ENCODE measurements around the gene STAU1. TPM values are rescaled to one million over a fixed set of nuclear protein-coding genes. Genes with fewer than 3 reads are reported as not detected.
"Not testable (repeated sequence)": the region's sequence is repeated elsewhere in the genome, so short reads cannot be mapped to it uniquely, and the experiment has no call there.

Gene STAU1
- total RNA-seq, 2 donors from 2014 or later = 90.2 to 95.5 TPM

GRCh38 chr20:49171909-49172308, 16.2 kb downstream of the STAU1 start:
- Histone ChIP-seq H3K27me3 (ENCODE audit: control insufficient read depth, insufficient read depth, low read length, poor library complexity, severe bottlenecking) (no peaks in the 10 kb centered on the region), H3K9me3 (ENCODE audit: control insufficient read depth, low read length) (no peaks in the 10 kb centered on the region), H3K27ac (ENCODE audit: low read depth, low read length) (no peak overlapping the region), H3K9ac (ENCODE audit: extremely low read depth, low read length, poor library complexity, severe bottlenecking) (no peak overlapping the region), H3K4me3 (ENCODE audit: low read length) (no peak overlapping the region), H3K36me3 (ENCODE audit: control insufficient read depth, insufficient read depth, low read length) (peaks cover 37% of the 10 kb centered on the region), H3K4me1 (ENCODE audit: control insufficient read depth, insufficient read depth, low read length) (no peaks in the 10 kb centered on the region)
- Mint-ChIP-seq H3K27ac (no peak overlapping the region), H3K36me3 (ENCODE audit: low read depth) (peaks cover 35% of the 10 kb centered on the region), H3K4me3 (no peak overlapping the region), H3K27me3 (ENCODE audit: insufficient read depth) (no peaks in the 10 kb centered on the region), H3K4me1 (no peaks in the 10 kb centered on the region), H3K9me3 (no peaks in the 10 kb centered on the region)
- TF ChIP-seq CTCF (conservative IDR thresholded peaks at IDR 0.05) = no peak
- DNase-seq = no peak

GRCh38 chr20:49170714-49171113, 17.4 kb downstream of the STAU1 start:
- Histone ChIP-seq H3K36me3 (ENCODE audit: control insufficient read depth, insufficient read depth, low read length) (peaks cover 44% of the 10 kb centered on the region), H3K27me3 (ENCODE audit: control insufficient read depth, insufficient read depth, low read length, poor library complexity, severe bottlenecking) (no peaks in the 10 kb centered on the region), H3K4me1 (ENCODE audit: control insufficient read depth, insufficient read depth, low read length) (no peaks in the 10 kb centered on the region), H3K9me3 (ENCODE audit: control insufficient read depth, low read length) (no peaks in the 10 kb centered on the region), H3K9ac (ENCODE audit: extremely low read depth, low read length, poor library complexity, severe bottlenecking) (no peak overlapping the region), H3K27ac (ENCODE audit: low read depth, low read length) (no peak overlapping the region), H3K4me3 (ENCODE audit: low read length) (no peak overlapping the region)
- no peak overlapping the region for H3K4me3 Mint-ChIP-seq
- TF ChIP-seq CTCF (conservative IDR thresholded peaks at IDR 0.05) = no peak
- no peaks in the 10 kb centered on the region for H3K27me3 Mint-ChIP-seq (ENCODE audit: insufficient read depth)
- no peak overlapping the region for H3K27ac Mint-ChIP-seq
- WGBS, 2 experiments (ENCODE audit: insufficient coverage in 1 of 2, insufficient read length in 1 of 2) = 91 to 100% methylated on average over 1 to 2 of the region's 2 CpGs
- H3K4me1 Mint-ChIP-seq = no peaks in the 10 kb centered on the region
- H3K36me3 Mint-ChIP-seq (ENCODE audit: low read depth) = peaks cover 31% of the 10 kb centered on the region
- H3K9me3 Mint-ChIP-seq = no peaks in the 10 kb centered on the region
- DNase-seq = no peak

- no peak overlapping the region for H3K4me3 Mint-ChIP-seq
- Histone ChIP-seq H3K4me3 (ENCODE audit: low read length) (no peak overlapping the region), H3K4me1 (ENCODE audit: control insufficient read depth, insufficient read depth, low read length) (no peaks in the 10 kb centered on the region), H3K27ac (ENCODE audit: low read depth, low read length) (no peak overlapping the region), H3K9me3 (ENCODE audit: control insufficient read depth, low read length) (no peaks in the 10 kb centered on the region), H3K9ac (ENCODE audit: extremely low read depth, low read length, poor library complexity, severe bottlenecking) (no peak overlapping the region), H3K36me3 (ENCODE audit: control insufficient read depth, insufficient read depth, low read length) (peaks cover 48% of the 10 kb centered on the region), H3K27me3 (ENCODE audit: control insufficient read depth, insufficient read depth, low read length, poor library complexity, severe bottlenecking) (no peaks in the 10 kb centered on the region)
- 86 to 100% methylated on average over 1 to 2 of the region's 2 CpGs for WGBS, 2 experiments (ENCODE audit: insufficient coverage in 1 of 2, insufficient read length in 1 of 2)
- no peaks in the 10 kb centered on the region for H3K27me3 Mint-ChIP-seq (ENCODE audit: insufficient read depth)
- no peak for TF ChIP-seq CTCF (conservative IDR thresholded peaks at IDR 0.05)
- H3K36me3 Mint-ChIP-seq (ENCODE audit: low read depth) = peaks cover 34% of the 10 kb centered on the region
- no peak for DNase-seq
- H3K4me1 Mint-ChIP-seq = no peaks in the 10 kb centered on the region
- H3K9me3 Mint-ChIP-seq = no peaks in the 10 kb centered on the region
- H3K27ac Mint-ChIP-seq = peak overlapping the region; percentile 12
These were observed 18.6 kb downstream of the STAU1 start for GRCh38 chr20:49169547-49169946.

- H3K9me3 ChIP-seq (ENCODE audit: control insufficient read depth, low read length); H3K9ac ChIP-seq (ENCODE audit: extremely low read depth, low read length, poor library complexity, severe bottlenecking); H3K27me3 ChIP-seq (ENCODE audit: control insufficient read depth, insufficient read depth, low read length, poor library complexity, severe bottlenecking); H3K9me3 Mint-ChIP-seq; H3K4me3 ChIP-seq (ENCODE audit: low read length); H3K4me1 ChIP-seq (ENCODE audit: control insufficient read depth, insufficient read depth, low read length); H3K4me3 Mint-ChIP-seq; H3K4me1 Mint-ChIP-seq; H3K27ac ChIP-seq (ENCODE audit: low read depth, low read length); H3K27me3 Mint-ChIP-seq (ENCODE audit: insufficient read depth); H3K27ac Mint-ChIP-seq; DNase-seq: not testable (repeated sequence)
- 94 to 98% methylated on average over 9 to 10 of the region's 10 CpGs for WGBS, 2 experiments (ENCODE audit: insufficient coverage in 1 of 2, insufficient read length in 1 of 2)
- H3K36me3 Mint-ChIP-seq (ENCODE audit: low read depth) = peaks cover 35% of the 10 kb centered on the region
- H3K36me3 ChIP-seq (ENCODE audit: control insufficient read depth, insufficient read depth, low read length) = peaks cover 48% of the 10 kb centered on the region
These were observed 19.3 kb downstream of the STAU1 start for GRCh38 chr20:49168864-49169263.

Data from endodermal cell (in vitro differentiated cells).